ENCODE measurements around the gene NFYC.

The NFYC gene

GRCh38 chr1:40691538-40692428 is at the start of gene NFYC:
Gene NFYC, plus strand, starts transcription at chr1:40691704. Its CDS starts 47,140 bp downstream, at chr1:40738844.
- DNase-seq = peak; percentile 98 to 99

- no peak for DNase-seq
Measured at GRCh38 chr1:40645118-40645680, 46.3 kb upstream of the NFYC start.

GRCh38 chr1:40646315-40646714 is 45.2 kb upstream of the NFYC start:
- no peak for DNase-seq

- DNase-seq = no peak
Measured at GRCh38 chr1:40648200-40648599, 43.3 kb upstream of the NFYC start.

- DNase-seq = no peak
Measured at GRCh38 chr1:40648928-40649591, 42.4 kb upstream of the NFYC start.

- no peak for DNase-seq
Measured at GRCh38 chr1:40649592-40649930, 41.9 kb upstream of the NFYC start.

- no peak for DNase-seq
Measured at GRCh38 chr1:40650075-40650474, 41.4 kb upstream of the NFYC start.

GRCh38 chr1:40651138-40651857 is 40.2 kb upstream of the NFYC start:
- DNase-seq = no peak

GRCh38 chr1:40652468-40652867 is 39.0 kb upstream of the NFYC start:
- DNase-seq = no peak

GRCh38 chr1:40652979-40653378 is 38.5 kb upstream of the NFYC start:
- no peak for DNase-seq

GRCh38 chr1:40653851-40654537 is 37.5 kb upstream of the NFYC start:
- DNase-seq = no peak

GRCh38 chr1:40657046-40657445 is 34.5 kb upstream of the NFYC start:
- DNase-seq = no peak

- DNase-seq = no peak
Measured at GRCh38 chr1:40658751-40659648, 32.5 kb upstream of the NFYC start.

- no peak for DNase-seq
Measured at GRCh38 chr1:40659649-40659947, 31.9 kb upstream of the NFYC start.

GRCh38 chr1:40661678-40662077 is 29.8 kb upstream of the NFYC start:
- no peak for DNase-seq

- no peak for DNase-seq
Measured at GRCh38 chr1:40662151-40662550, 29.4 kb upstream of the NFYC start.

- no peak for DNase-seq
Measured at GRCh38 chr1:40662864-40663263, 28.6 kb upstream of the NFYC start.

GRCh38 chr1:40663324-40664166 is 28.0 kb upstream of the NFYC start:
- DNase-seq = peak in 1 of 2 experiments; percentile 43

- DNase-seq = no peak
Measured at GRCh38 chr1:40664167-40664537, 27.4 kb upstream of the NFYC start.

- no peak for DNase-seq
Measured at GRCh38 chr1:40664791-40665190, 26.7 kb upstream of the NFYC start.

Data from NCI-H1930 (cell line).